ENCODE measurements around the gene RETN.

DNA sequence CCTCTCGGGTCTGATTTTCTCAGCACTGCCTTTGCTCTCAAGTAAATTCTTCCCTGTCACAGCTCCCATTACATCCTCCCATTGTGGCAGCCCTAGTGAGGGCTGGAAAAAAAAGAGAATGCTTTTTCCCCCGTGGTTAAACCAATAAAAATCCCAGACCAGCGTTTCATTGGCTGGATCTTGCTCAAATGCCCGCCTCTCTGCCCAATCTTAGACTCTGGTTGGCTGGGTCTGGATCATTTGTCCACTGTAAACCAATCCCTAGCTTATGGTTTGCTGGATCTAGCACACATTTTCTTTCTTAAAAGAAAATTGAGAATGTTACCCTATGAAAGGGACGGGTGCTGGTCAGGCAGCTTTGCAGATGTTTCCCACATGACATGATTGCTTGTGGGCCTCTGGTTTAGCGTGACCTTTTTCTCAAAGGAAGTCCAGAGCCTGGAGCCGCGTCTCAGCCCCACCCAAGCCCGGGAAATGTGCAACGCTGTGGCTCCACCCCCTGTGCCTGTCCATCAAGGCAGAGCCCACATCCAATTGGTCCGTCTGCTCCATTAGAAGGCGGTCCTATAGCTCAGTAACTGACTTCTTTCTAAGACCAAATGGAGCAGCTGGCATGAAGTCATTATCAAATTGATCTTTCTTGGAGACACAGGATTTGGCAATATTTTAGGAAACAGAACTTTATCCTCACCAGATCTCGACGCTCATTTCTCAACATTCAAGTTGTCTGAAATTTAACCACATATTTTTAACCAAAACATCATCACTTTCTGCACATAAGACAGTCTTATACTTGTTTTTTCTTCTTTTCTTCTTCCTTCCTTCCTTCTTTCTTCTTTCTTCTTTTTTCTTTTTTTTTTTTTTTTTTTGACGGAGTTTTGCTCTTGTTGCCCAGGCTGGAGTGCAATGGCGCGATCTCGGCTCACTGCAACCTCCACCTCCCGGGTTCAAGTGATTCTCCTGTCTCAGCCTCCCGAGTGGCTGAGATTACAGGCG lies 5.5 kb downstream of the RETN start:
- TF ChIP-seq, protein P1, sequence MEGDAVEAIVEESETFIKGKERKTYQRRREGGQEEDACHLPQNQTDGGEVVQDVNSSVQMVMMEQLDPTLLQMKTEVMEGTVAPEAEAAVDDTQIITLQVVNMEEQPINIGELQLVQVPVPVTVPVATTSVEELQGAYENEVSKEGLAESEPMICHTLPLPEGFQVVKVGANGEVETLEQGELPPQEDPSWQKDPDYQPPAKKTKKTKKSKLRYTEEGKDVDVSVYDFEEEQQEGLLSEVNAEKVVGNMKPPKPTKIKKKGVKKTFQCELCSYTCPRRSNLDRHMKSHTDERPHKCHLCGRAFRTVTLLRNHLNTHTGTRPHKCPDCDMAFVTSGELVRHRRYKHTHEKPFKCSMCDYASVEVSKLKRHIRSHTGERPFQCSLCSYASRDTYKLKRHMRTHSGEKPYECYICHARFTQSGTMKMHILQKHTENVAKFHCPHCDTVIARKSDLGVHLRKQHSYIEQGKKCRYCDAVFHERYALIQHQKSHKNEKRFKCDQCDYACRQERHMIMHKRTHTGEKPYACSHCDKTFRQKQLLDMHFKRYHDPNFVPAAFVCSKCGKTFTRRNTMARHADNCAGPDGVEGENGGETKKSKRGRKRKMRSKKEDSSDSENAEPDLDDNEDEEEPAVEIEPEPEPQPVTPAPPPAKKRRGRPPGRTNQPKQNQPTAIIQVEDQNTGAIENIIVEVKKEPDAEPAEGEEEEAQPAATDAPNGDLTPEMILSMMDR (IDR thresholded peaks at IDR 0.05) = no peak
- TF ChIP-seq EP300 (IDR thresholded peaks at IDR 0.05) = no peak

Measured in tibial nerve (tissue), 4 donors.